ENCODE measurements around the gene SIN3A. TPM values are rescaled to one million over a fixed set of nuclear protein-coding genes. Genes with fewer than 3 reads are reported as not detected.

The SIN3A gene
- total and polyA plus RNA-seq, 2 of the 8 experiments (the other 6 are each of a cell fraction or from before 2014, with no cell fraction given), result 69.5 to 109 TPM

DNA sequence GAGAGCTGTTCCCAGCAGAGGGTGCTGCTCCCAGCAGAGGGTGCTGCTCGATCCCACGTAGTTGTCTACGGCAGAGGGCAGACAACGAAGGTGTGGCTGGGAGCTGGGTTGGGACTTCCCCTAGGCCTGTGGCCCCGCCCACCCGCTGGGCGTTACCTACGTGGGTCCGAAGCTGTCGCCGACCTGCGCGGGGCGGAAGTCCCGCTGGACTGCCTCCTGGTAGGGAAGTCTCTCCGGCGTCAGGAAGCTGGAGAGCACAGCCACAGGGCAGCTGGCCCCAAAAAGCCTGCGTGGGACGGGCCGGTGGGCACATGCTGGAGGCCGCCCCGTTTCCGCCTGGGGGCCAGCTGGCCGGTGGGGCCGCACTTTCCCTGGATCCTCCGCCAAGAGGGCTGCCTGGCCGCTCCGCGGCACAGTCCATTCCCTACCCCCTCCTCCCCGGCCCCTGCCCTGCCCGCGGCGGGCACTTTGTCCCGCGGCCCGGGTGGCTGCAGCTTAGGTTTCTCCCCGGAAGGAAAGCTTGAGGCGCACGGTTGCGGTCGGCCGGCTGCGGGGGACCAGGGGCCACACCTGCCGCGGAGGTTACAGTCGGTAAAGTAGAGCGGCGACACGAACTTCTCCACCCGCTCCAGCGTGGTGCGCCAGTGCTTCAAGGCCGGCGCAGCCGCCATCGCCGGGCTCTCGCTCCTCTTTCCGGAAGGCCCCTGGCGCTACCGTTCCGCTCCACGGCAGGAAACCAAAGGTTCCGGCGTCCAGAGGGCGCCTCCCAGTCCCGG is 83.4 kb downstream of the SIN3A start, which contains the start of gene MAN2C1 (continued):
- TF ChIP-seq GTF2F1 (IDR thresholded peaks at IDR 0.05; ENCODE audit: borderline replicate concordance, low read depth, low read length) (no peak), POLR2AphosphoS5 (IDR thresholded peaks at IDR 0.05; ENCODE audit: low read depth, low read length) (peak; percentile 74), PHF8 (conservative IDR thresholded peaks at IDR 0.05; ENCODE audit: low read depth, low read length) (peak; percentile 93), SIN3A (conservative IDR thresholded peaks at IDR 0.05 in 1 of 2, IDR thresholded peaks at IDR 0.05 in 1 of 2; ENCODE audit: low read depth in 1 of 2, low read length in 2 of 2) (peak; percentile 87 to 97), FOSL1 (IDR thresholded peaks at IDR 0.05; ENCODE audit: insufficient read depth, low read depth, low read length) (no peak), CBX5 (IDR thresholded peaks at IDR 0.05; ENCODE audit: low read depth, low read length) (no peak), POU5F1 (IDR thresholded peaks at IDR 0.05; ENCODE audit: low read depth, low read length) (no peak)

Measured in H1 (cell line).